Measurements from ENCODE around the gene ALLC. TPM values are rescaled to one million over a fixed set of nuclear protein-coding genes. Genes with fewer than 3 reads are reported as not detected.

Gene ALLC
- total and polyA plus RNA-seq, 7 experiments from 2014 or later, result not detected

DNA sequence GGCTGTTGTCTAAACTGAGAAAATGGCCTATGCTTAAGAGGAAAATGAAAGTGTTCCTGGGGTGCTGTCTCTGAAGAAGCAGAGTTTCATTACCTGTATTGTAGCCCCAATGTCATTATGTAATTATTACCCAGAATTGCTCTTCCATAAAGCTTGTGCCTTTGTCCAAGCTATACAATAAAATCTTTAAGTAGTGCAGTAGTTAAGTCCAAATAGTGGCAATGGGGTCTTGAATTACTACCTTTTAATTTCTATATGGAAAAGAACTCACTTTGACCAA, 13.8 kb upstream of the ALLC start:
- H3K4me3 ChIP-seq (ENCODE audit: low read length), result no peak overlapping the region
- ATAC-seq, result no peak
- CTCF ChIA-PET, result no interaction called here

DNA sequence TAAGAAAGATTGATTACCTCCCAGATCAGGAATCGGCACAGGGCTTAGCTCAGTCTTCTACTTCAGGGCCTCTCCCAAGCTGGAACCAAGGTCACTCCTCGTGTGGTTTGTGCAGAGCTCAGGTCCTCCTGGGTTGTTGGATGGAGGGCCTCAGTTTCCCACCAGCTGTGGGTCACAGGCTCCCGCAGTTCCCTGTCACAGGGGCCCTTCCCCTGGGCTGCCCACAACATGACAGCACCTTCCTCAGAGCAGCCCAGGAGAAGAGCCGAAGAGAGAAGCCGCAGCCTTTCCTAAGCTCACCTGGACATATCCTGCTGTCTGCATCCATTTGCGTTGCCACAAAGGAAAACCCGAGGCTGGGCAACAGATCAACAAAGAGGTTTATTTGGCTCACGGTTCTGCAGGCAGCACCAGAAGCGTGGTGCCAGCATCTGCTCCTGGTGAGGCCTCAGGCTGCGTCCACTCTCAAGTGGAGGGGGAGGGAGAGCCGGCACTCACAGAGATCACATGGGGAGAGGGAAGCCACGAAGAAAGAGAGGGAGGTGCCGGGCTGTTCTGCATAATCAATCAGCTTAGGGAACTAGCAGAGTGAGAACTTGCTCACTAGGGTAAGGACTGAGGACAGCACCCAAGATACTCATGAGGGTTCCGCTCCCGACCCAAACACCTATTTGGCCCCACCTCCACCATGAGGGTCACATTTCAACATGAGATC, 13.0 kb upstream of the ALLC start:
- intact Hi-C loops (cut with micrococcal nuclease), result no loop called here
- DNase-seq (no peak), ATAC-seq (no peak)
- Histone ChIP-seq H3K27me3 (ENCODE audit: control insufficient read depth in 2 of 2, insufficient read depth in 2 of 2, low read length in 2 of 2) (no peaks in the 10 kb centered on the region), H3K36me3 (ENCODE audit: control insufficient read depth in 2 of 3, insufficient read depth in 3 of 3, low read length in 3 of 3) (no peaks in the 10 kb centered on the region), H3K4me1 (ENCODE audit: control insufficient read depth in 2 of 2, insufficient read depth in 2 of 2, low read length in 2 of 2) (no peaks in the 10 kb centered on the region), H3K27ac (ENCODE audit: low read depth, low read length) (no peak overlapping the region), H3K4me3 (ENCODE audit: low read length) (no peak overlapping the region), H3K9me3 (ENCODE audit: control insufficient read depth in 2 of 3, low read length in 3 of 3) (no peaks in the 10 kb centered on the region)
- H3K27me3 Mint-ChIP-seq, result no peaks in the 10 kb centered on the region
- H3K27ac Mint-ChIP-seq, result no peak overlapping the region
- no peaks in the 10 kb centered on the region for H3K4me1 Mint-ChIP-seq
- H3K4me3 Mint-ChIP-seq, result no peak overlapping the region
- CTCF ChIA-PET, result no interaction called here
- no peaks in the 10 kb centered on the region for H3K36me3 Mint-ChIP-seq
- POLR2A ChIA-PET, result no interaction called here
- no peaks in the 10 kb centered on the region for H3K9me3 Mint-ChIP-seq

More for the DNA sequence above, 13.8 kb upstream of the ALLC start:
- Histone ChIP-seq H3K36me3 (ENCODE audit: control insufficient read depth in 2 of 3, insufficient read depth in 3 of 3, low read length in 3 of 3) (no peaks in the 10 kb centered on the region), H3K27ac (ENCODE audit: low read depth, low read length) (no peak overlapping the region), H3K9me3 (ENCODE audit: control insufficient read depth in 2 of 3, low read length in 3 of 3) (no peaks in the 10 kb centered on the region), H3K27me3 (ENCODE audit: control insufficient read depth in 2 of 2, insufficient read depth in 2 of 2, low read length in 2 of 2) (no peaks in the 10 kb centered on the region), H3K4me1 (ENCODE audit: control insufficient read depth in 2 of 2, insufficient read depth in 2 of 2, low read length in 2 of 2) (no peaks in the 10 kb centered on the region)
- no peak for DNase-seq
- no peaks in the 10 kb centered on the region for H3K27me3 Mint-ChIP-seq
- no peaks in the 10 kb centered on the region for H3K4me1 Mint-ChIP-seq
- POLR2A ChIA-PET, result no interaction called here
- no peaks in the 10 kb centered on the region for H3K9me3 Mint-ChIP-seq
- no peak overlapping the region for H3K4me3 Mint-ChIP-seq
- no peaks in the 10 kb centered on the region for H3K36me3 Mint-ChIP-seq
- H3K27ac Mint-ChIP-seq, result no peak overlapping the region
- intact Hi-C loops (cut with micrococcal nuclease), result no loop called here

DNA sequence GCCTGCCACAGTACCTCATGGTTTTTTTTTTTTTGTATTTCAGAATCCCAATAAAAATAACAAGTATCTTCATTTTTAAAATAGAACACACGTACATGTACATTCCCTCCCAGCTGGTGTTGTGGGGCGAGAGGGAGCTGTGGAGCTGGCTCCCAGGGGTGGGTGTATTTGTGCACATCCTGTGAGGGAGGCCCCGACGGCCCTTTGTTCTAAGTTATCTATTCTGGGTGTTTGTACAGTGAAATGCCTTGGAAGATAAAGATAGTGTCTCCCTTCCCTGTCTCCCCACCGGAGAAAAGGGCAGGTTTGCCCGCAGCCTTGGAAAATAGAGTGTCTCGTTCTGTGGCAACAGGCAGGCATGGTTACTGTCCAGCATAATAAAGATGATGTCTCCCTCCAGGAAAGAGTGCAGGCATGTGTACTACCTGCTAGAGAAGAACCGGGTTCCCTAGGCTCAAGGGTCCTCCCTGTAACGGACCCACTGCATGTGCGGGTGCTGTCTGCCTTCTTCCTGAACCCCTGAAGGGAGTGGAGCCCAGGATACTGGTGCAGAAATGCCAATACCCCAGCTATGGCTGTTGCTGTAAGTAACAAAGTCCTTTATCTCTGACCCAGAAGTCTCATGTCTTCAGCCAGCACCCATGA, 12.1 kb upstream of the ALLC start:
- Mint-ChIP-seq H3K4me3 (no peak overlapping the region), H3K27ac (no peak overlapping the region), H3K4me1 (peaks cover 2 to 3% (median 2%) of the 10 kb centered on the region in 7 donors), H3K9me3 (no peaks in the 10 kb centered on the region), H3K27me3 (no peaks in the 10 kb centered on the region), H3K36me3 (no peaks in the 10 kb centered on the region)
- ChIA-PET POLR2A (no interaction called here), CTCF (interaction anchor here (0.6 kb wide), 1 partner anchor 52 kb away, joined by 3 read pairs; no protein-coding TSS in a partner anchor)
- ATAC-seq, result no peak
- Histone ChIP-seq H3K27me3 (ENCODE audit: control insufficient read depth in 2 of 2, insufficient read depth in 2 of 2, low read length in 2 of 2) (no peaks in the 10 kb centered on the region), H3K4me3 (ENCODE audit: low read length) (no peak overlapping the region), H3K27ac (ENCODE audit: low read depth, low read length) (no peak overlapping the region), H3K4me1 (ENCODE audit: control insufficient read depth in 2 of 2, insufficient read depth in 2 of 2, low read length in 2 of 2) (no peaks in the 10 kb centered on the region), H3K36me3 (ENCODE audit: control insufficient read depth in 2 of 3, insufficient read depth in 3 of 3, low read length in 3 of 3) (no peaks in the 10 kb centered on the region), H3K9me3 (ENCODE audit: control insufficient read depth in 2 of 3, low read length in 3 of 3) (no peaks in the 10 kb centered on the region)
- no peak for DNase-seq
- intact Hi-C loops (cut with micrococcal nuclease), result no loop called here

DNA sequence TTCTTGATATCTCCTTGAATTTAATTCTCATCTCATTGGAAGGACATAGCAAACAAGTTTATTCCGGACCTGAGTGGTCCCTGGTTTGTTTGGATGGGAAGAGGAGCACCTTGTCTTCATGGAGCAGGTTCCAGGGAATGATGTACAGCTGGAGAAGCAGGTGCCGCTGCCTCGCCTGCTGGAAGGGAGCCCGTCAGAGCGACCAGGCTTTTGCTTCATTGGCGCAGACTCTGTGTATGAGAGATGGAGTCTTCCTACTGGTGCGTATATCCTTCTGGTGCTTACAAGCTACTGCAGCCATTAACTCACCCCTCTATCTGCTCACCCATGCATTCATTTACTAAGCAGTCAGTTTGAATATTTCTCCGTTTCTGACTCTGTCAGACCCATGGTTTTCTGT, 11.6 kb upstream of the ALLC start:
- intact Hi-C loops (cut with micrococcal nuclease), result no loop called here
- H3K27me3 ChIP-seq (ENCODE audit: control insufficient read depth in 2 of 2, insufficient read depth in 2 of 2, low read length in 2 of 2), result no peaks in the 10 kb centered on the region
- H3K4me3 Mint-ChIP-seq, result no peak overlapping the region
- DNase-seq (no peak), ATAC-seq (no peak)
- no peak overlapping the region for H3K27ac Mint-ChIP-seq
- H3K36me3 ChIP-seq (ENCODE audit: control insufficient read depth in 2 of 3, insufficient read depth in 3 of 3, low read length in 3 of 3), result no peaks in the 10 kb centered on the region
- H3K9me3 ChIP-seq (ENCODE audit: control insufficient read depth in 2 of 3, low read length in 3 of 3), result no peaks in the 10 kb centered on the region
- H3K4me1 Mint-ChIP-seq, result peaks cover 5 to 8% (median 6%) of the 10 kb centered on the region in 7 donors
- H3K4me3 ChIP-seq (ENCODE audit: low read length), result no peak overlapping the region
- H3K27me3 Mint-ChIP-seq, result no peaks in the 10 kb centered on the region
- H3K4me1 ChIP-seq (ENCODE audit: control insufficient read depth in 2 of 2, insufficient read depth in 2 of 2, low read length in 2 of 2), result no peaks in the 10 kb centered on the region
- H3K36me3 Mint-ChIP-seq, result no peaks in the 10 kb centered on the region
- ChIA-PET CTCF (interaction anchor here (0.6 kb wide), 1 partner anchor 52 kb away, joined by 3 read pairs; no protein-coding TSS in a partner anchor), POLR2A (no interaction called here)
- H3K27ac ChIP-seq (ENCODE audit: low read depth, low read length), result no peak overlapping the region
- peaks cover 0 to 2% (median 0%) of the 10 kb centered on the region in 11 donors for H3K9me3 Mint-ChIP-seq

DNA sequence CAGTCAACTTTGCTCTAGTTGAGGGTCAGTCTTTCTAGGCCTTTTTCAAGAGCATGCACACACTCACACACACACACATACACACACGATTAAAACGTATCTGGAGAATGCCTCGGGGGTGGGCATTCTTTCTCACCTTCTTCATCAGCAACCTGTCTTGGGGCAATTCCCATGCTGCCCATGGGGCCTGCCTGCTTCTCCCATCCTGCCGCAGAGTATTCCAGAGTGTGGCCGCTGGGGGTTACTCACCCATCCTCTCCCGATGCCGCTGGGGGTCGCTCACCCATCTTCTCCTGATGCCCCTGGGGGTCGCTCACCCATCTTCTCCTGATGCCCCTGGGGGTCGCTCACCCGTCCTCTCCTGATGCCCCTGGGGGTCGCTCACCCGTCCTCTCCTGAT, 10.8 kb upstream of the ALLC start:
- H3K27ac Mint-ChIP-seq, result no peak overlapping the region
- POLR2A ChIA-PET, result no interaction called here

DNA sequence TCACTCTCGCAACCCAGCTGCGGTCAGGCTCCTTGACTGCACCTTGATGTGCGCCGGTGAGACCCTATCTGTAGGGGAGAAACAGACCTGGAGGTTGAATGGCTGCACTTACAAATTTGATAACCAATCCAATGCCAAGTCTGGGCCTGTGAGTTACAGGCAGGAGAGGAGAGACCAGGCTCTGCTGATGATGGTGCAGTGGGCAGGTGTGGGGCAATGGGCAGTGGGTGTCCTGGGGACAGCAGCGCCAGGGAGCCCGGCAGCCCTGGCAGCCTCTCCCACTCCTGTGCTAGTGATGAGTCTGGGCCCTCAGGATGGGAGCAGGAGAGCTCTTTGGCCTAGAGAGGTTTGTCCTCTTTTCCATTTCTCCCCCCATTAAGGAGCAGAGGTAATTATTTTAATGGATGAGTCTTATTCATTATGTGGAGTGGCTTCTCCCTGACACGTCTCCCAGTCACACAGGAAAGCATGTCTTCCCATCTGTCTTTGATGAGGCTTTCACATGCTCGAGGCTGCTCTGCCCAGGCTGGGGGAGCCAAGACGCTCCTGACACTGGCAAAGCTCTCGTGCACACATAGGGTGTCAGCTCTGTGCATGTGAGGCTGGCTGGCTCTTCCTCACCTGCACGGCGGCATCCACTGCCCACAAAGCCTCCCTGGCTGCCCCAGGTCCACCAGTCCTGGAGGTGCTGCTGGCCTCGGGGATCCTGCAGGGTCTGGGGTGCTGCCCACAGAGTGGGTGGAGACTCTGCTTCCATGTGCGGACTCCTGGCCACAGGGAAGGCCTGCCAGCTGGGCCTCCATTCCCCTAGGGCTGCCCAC, 10.0 kb upstream of the ALLC start:
- H3K4me1 Mint-ChIP-seq, result peaks cover 5 to 18% (median 9%) of the 10 kb centered on the region in 7 donors
- H3K27ac Mint-ChIP-seq, result no peak overlapping the region
- no peaks in the 10 kb centered on the region for H3K36me3 Mint-ChIP-seq
- ChIA-PET CTCF (interaction anchor here (1.0 kb wide), 1 partner anchor 225 kb away, joined by 3 read pairs; no protein-coding TSS in a partner anchor), POLR2A (no interaction called here)
- Histone ChIP-seq H3K27ac (ENCODE audit: low read depth, low read length) (no peak overlapping the region), H3K9me3 (ENCODE audit: control insufficient read depth in 2 of 3, low read length in 3 of 3) (no peaks in the 10 kb centered on the region), H3K4me3 (ENCODE audit: low read length) (no peak overlapping the region), H3K36me3 (ENCODE audit: control insufficient read depth in 2 of 3, insufficient read depth in 3 of 3, low read length in 3 of 3) (no peaks in the 10 kb centered on the region), H3K4me1 (ENCODE audit: control insufficient read depth in 2 of 2, insufficient read depth in 2 of 2, low read length in 2 of 2) (no peaks in the 10 kb centered on the region), H3K27me3 (ENCODE audit: control insufficient read depth in 2 of 2, insufficient read depth in 2 of 2, low read length in 2 of 2) (no peaks in the 10 kb centered on the region)
- ATAC-seq (no peak), DNase-seq (no peak)
- H3K9me3 Mint-ChIP-seq, result peaks cover 0 to 2% (median 0%) of the 10 kb centered on the region in 11 donors
- no peaks in the 10 kb centered on the region for H3K27me3 Mint-ChIP-seq
- no peak overlapping the region for H3K4me3 Mint-ChIP-seq
- intact Hi-C loops (cut with micrococcal nuclease), result no loop called here

More for the DNA sequence above, 10.8 kb upstream of the ALLC start:
- peaks cover 0 to 2% (median 0%) of the 10 kb centered on the region in 11 donors for H3K9me3 Mint-ChIP-seq
- Histone ChIP-seq H3K27me3 (ENCODE audit: control insufficient read depth in 2 of 2, insufficient read depth in 2 of 2, low read length in 2 of 2) (no peaks in the 10 kb centered on the region), H3K4me1 (ENCODE audit: control insufficient read depth in 2 of 2, insufficient read depth in 2 of 2, low read length in 2 of 2) (no peaks in the 10 kb centered on the region), H3K4me3 (ENCODE audit: low read length) (no peak overlapping the region), H3K27ac (ENCODE audit: low read depth, low read length) (no peak overlapping the region), H3K9me3 (ENCODE audit: control insufficient read depth in 2 of 3, low read length in 3 of 3) (no peaks in the 10 kb centered on the region), H3K36me3 (ENCODE audit: control insufficient read depth in 2 of 3, insufficient read depth in 3 of 3, low read length in 3 of 3) (no peaks in the 10 kb centered on the region)
- CTCF ChIA-PET, result no interaction called here
- intact Hi-C loops (cut with micrococcal nuclease), result no loop called here
- DNase-seq, result no peak
- no peak for ATAC-seq
- no peaks in the 10 kb centered on the region for H3K27me3 Mint-ChIP-seq
- H3K36me3 Mint-ChIP-seq, result no peaks in the 10 kb centered on the region
- H3K4me3 Mint-ChIP-seq, result no peak overlapping the region
- H3K4me1 Mint-ChIP-seq, result peaks cover 5 to 16% (median 9%) of the 10 kb centered on the region in 7 donors

Data from naive thymus-derived CD4-positive, alpha-beta T cell (primary cell).